ENCODE data around the gene SASH3. TPM values are rescaled to one million over a fixed set of nuclear protein-coding genes. Genes with fewer than 3 reads are reported as not detected.

The SASH3 gene
- polyA plus RNA-seq, 1 of the 3 experiments (the other 2 are of a cell fraction), result not detected

GRCh38 chrX:129830494-129830893, 50.7 kb downstream of the SASH3 start:
- H2AFZ ChIP-seq (ENCODE audit: low read depth), result no peak overlapping the region
- H3K27ac ChIP-seq (ENCODE audit: low read depth in 2 of 2, low read length in 1 of 2), result no peak overlapping the region
- 50% methylated on average over 4 of the region's 4 CpGs for WGBS (ENCODE audit: low lambda C conversion rate)
- no peaks in the 10 kb centered on the region for H3K9me3 ChIP-seq
- no peaks in the 10 kb centered on the region for H3K79me2 ChIP-seq (ENCODE audit: insufficient read depth)
- ChIA-PET POLR2A (no interaction called here), CTCF (no interaction called here)
- 0 out of 2 replicates have a peak, but pooled peaks cover 4% of the 10 kb centered on the region for H4K20me1 ChIP-seq (ENCODE audit: insufficient read depth)
- H3K4me1 ChIP-seq (ENCODE audit: control insufficient read depth in 1 of 2, insufficient read depth in 2 of 2, low read depth in 1 of 2, low read length in 1 of 2), result no peaks in the 10 kb centered on the region; a peak in 1 of 4 replicates
- peaks cover 0 to 3% of the 10 kb centered on the region in 2 experiments for H3K36me3 ChIP-seq (replicated peaks in 1 of 2; ENCODE audit: control insufficient read depth in 1 of 2, insufficient read depth in 2 of 2, low read length in 1 of 2)
- H3F3A ChIP-seq (replicated peaks; ENCODE audit: insufficient read depth), result peaks cover 10% of the 10 kb centered on the region
- no peaks in the 10 kb centered on the region for H3K27me3 ChIP-seq (ENCODE audit: insufficient read depth)
- H3K4me3 ChIP-seq (ENCODE audit: low read depth in 2 of 2, low read length in 1 of 2), result no peak overlapping the region
- TF ChIP-seq CTCF (IDR thresholded peaks at IDR 0.05) (no peak), RAD21 (IDR thresholded peaks at IDR 0.05; ENCODE audit: low read length) (no peak), ZBTB33 (IDR thresholded peaks at IDR 0.05; ENCODE audit: borderline replicate concordance, low read depth) (no peak), MAX (IDR thresholded peaks at IDR 0.05; ENCODE audit: low read depth) (no peak), MXI1 (IDR thresholded peaks at IDR 0.05; ENCODE audit: low read depth, low read length) (no peak), RXRA (IDR thresholded peaks at IDR 0.05; ENCODE audit: borderline replicate concordance, low read depth) (no peak)
- TF ChIP-seq, protein P1, sequence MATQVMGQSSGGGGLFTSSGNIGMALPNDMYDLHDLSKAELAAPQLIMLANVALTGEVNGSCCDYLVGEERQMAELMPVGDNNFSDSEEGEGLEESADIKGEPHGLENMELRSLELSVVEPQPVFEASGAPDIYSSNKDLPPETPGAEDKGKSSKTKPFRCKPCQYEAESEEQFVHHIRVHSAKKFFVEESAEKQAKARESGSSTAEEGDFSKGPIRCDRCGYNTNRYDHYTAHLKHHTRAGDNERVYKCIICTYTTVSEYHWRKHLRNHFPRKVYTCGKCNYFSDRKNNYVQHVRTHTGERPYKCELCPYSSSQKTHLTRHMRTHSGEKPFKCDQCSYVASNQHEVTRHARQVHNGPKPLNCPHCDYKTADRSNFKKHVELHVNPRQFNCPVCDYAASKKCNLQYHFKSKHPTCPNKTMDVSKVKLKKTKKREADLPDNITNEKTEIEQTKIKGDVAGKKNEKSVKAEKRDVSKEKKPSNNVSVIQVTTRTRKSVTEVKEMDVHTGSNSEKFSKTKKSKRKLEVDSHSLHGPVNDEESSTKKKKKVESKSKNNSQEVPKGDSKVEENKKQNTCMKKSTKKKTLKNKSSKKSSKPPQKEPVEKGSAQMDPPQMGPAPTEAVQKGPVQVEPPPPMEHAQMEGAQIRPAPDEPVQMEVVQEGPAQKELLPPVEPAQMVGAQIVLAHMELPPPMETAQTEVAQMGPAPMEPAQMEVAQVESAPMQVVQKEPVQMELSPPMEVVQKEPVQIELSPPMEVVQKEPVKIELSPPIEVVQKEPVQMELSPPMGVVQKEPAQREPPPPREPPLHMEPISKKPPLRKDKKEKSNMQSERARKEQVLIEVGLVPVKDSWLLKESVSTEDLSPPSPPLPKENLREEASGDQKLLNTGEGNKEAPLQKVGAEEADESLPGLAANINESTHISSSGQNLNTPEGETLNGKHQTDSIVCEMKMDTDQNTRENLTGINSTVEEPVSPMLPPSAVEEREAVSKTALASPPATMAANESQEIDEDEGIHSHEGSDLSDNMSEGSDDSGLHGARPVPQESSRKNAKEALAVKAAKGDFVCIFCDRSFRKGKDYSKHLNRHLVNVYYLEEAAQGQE (IDR thresholded peaks at IDR 0.05; ENCODE audit: low read depth, low read length), result no peak
- no peak overlapping the region for H3K4me2 ChIP-seq
- H3K9ac ChIP-seq, result no peak overlapping the region
- no peak for DNase-seq
- no peaks in the 10 kb centered on the region for H3K9me2 ChIP-seq
